HG03558 (cell line): ENCODE results near the gene MCU.
"Not testable (repeated sequence)": the region's sequence is repeated elsewhere in the genome, so short reads cannot be mapped to it uniquely, and the experiment has no call there.

ENCODE experiments used
- ATAC-seq: cut with Tn5 transposase; IDR thresholded peaks from one replicate; pipeline ENCODE4 v1.9.1; 2021; ENCODE audit warnings: moderate number of reproducible peaks; ENCODE audit not compliant: unreplicated experiment; ENCODE audit errors: extremely low read depth

MCU gene

DNA sequence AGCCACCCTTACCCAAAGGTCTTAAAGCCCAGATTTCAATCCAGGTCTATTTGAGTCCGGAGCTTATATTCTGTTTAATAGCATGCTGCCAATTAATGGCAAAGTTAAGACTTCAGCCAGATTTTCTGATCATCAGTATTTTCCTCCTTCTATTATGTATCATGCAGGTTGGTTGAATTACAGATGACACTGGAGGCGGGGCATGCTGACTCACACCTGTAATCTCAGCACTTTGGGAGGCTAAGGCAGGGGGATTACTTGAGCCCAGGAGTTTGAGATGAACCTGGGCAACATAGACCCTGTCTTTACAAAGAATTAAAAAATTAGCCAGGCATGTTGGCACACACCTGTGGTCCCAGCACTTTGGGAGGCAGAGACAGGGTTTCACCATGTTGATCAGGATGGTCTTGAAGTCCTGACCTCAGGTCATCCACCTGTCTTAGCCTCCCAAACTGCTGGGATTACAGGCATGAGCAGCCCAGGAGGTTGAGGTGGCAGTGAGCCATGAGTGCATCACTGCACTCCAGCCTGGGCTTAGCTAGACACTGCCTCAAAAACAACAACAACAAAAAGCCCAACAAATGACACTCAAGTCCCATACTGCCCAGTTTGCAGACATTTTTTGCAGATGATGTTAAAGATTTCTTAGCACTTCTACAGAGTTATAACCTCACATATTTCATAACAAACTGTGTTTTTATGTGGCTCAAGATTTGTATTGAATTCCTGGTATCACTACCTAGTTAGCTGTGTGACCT is 62.5 kb downstream of the MCU start:
- no peak for ATAC-seq

DNA sequence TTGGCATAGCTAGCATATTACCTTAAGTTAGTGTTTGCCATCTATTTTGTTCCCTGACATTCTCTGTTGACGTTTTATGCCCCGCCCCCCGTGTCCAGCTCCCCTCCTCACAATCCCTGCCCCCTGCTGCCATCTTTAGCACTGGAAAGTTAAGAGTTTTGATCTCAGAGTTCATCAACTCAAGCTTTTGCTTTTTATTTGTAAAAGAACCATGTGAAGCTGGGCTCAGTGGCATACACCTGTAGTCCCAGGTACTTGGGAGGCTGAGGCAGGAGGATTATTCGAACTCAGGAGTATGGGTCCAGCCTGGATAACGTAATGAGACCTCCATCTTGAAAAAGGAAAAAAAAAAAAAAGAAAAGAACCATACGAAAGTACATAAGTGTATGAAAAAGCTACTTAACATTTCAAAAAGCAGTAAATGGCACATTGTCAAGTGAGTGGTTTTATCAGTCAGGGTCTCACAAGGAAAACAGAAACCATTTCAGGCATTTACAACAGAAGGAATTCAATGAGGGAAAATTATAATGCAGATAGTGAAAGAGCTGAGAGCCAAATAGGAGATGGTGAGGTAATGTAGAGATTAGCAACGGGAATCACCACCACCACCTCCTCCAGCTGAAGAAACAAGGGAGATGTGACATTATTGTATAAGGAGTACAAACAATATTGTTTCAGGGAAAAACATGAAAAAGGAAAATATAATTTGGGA is 64.9 kb downstream of the MCU start:
- no peak for ATAC-seq

DNA sequence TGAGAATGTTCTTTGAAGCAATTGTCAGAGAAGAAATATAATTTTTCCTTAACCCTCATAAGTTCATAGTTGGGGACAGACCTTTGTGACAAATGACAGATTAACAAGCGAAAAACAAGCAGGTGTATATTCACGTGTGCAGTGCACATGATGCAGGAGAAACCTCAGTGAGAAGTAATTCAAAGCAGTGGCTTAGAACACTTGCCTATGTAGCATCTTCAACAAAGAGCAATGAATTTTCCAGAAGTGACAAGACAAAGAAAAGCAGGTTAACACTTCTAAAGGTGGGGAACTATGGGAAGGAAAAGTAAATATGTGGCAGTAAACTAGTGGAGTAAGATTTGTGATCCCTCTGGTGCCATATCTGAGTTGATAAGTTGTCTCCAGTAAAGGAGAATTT is 65.8 kb downstream of the MCU start:
- no peak for ATAC-seq

DNA sequence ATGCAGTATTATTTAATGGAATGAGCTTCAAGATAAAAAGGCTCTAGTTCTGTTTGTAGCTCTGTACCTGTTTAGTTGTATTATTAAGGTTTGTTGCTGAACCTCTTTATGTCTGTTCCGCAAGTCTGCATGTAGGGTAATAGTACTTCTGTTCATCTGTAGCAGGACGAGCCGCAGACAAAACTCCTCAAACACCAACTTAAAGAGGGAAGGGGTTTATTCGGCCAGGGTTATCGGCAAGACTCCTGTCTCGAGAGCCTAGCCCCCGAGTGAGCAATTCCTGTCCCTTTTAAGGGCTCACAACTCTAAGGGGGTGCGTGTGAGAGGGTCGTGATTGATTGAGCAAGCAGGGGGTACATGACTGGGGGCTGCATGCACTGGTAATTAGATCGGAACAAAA is 67.0 kb downstream of the MCU start:
- not testable (repeated sequence) for ATAC-seq

DNA sequence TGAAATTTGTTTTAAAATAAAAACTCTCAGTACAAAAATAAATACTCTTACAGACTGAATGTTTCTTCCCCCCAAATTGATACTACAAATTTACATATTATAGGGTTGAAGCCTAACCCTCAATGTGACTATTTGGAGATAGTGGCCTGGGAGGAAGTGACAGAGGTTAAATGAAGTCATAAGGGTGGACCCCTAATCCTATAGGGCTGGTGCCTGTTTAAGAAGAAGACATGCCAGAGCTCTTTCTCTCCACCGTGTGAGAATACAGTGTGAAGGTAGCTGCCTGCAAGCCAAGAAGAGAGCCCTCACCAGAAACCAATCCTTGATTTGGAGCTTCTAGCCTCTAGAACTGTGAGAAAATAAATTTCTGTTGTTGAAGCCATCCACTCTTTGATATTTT is 67.6 kb downstream of the MCU start:
- ATAC-seq, result no peak

DNA sequence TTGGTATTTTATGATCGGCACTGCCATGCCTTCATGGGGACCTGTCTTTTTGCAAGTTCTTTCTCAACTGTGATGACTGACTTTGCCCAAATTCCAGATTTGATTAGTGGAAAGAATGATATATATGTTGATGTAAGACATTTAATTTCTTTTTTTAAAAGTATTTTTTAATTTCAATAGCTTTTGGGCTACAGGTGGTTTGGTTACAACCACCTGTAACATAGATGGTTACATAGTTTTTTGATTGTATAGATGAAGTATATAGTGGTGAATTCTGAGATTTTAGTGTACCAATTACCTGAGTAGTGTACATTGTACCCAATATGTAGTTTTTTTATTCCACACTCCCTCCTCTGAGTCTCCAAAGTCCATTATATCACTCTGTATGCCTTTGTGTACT is 69.6 kb downstream of the MCU start:
- ATAC-seq, result no peak

DNA sequence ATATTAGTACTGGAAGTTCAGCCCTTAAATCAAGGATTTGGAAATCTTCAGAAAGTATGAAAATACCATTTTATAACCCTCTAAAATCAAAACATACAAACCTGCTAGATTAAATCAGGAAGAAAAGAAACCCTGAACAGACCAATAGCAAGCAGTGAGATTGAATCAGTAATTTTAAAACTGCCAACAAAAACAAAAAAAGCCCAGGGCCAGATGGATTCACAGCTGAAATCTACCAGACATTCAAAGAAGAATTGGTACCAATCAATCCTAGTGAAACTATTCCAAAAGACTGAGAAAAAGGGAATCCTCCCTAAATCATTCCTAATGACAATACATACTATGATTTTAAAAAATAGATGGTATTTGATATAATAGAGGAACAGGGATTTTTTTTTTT is 70.1 kb downstream of the MCU start:
- no peak for ATAC-seq

DNA sequence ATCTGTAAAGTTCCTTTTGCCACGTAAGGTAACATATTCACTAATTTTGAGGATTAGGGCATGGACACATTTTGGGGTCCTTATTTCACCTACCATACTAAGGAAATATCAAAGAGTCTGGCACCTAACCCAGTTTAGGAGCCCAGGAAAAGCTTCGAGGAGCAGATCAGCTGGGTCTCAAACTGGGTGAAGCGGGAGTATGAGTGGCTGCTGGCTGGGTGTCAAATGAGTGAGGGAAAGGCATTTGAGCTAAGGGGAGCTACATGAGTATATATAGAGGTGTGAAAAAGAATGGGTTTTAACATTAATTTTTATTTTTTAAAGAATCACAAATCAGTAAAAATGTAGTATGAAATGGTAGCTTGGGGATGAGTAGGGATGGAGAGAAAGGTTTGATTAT is 71.3 kb downstream of the MCU start:
- ATAC-seq, result no peak

DNA sequence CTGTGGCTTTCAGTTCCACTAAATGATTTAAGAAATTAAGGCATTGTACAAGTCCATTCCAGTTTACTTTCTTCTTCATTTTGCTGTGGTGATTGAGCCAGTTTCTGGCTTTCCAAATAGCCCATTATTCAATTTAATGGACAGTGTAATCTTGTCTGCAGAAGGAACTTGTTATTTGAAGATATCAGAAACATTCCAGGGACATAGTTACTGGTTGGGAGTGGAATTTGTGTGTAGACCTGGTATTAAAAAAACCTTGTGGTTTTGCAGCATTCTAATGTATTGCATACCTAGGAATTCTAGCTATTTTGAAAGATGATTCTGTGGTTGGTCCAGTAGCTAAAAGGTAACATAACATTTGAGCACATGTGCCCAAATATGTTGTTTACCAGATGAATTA is 72.2 kb downstream of the MCU start:
- no peak for ATAC-seq

DNA sequence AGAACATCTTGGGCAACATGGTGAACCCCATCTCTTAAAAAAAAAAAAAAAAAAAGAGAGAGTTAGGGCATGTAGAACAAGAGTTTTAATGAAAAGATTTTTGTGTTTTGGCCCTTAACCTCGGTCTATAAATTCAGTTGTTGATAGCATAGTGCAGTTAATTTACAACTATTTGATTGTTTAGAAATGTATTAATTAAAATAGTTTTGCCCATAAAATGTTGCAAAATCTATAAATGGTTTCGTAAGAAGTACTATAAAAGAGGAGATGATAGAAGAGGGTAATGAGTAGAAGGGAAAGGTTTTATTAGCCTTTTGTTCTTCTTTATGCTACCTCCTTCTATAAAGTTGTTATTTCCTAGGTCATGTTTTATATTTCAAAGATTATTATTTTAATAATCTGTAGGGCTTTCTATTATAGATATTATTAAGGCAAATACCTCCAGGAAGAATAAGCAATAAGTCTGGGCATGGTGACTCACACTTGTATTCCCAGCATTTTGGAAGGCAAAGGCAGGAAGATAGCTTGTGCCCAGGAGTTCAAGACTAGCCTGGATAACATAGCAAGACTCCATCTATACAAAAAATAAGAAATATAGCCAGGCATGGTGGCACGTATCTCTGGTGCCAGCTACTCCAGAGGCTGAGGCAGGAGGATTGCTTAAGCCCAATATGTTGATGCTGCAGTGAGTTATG is 73.3 kb downstream of the MCU start:
- no peak for ATAC-seq

DNA sequence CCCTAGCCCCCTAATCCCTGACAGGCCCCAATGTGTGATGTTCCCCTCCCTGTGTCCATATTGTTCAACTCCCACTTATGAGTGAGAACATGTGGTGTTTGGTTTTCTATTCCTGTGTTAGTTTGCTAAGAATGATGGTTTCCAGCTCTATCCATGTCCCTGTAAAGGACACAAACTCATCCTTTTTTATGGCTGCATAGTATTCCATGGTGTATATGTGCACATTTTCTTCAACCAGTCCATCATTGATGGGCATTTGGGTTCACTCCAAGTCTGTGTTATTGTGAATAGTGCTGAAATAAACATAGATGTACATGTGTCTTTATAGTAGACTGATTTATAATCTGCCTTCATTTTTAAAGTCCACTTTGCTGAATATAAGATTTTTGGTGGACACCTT is 79.3 kb downstream of the MCU start:
- not testable (repeated sequence) for ATAC-seq

DNA sequence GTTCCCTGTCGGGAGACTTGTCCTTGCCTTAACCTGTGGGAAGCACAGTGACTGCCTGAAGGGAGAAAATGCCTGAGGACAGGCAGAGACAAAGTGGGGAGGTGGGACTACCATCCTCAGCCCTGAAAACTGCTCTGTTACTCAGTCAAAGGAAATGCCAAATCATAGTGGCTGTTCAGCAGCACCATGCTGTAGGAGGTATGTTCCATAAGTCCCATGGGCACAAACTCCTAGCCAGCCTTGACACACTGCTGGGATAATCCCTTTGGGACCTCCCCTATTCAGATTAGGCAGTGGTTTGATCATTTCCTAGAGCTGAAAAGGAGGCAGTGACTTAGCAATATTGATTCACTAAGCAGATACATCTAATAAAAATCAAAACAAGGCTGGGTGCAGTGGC is 80.1 kb downstream of the MCU start:
- ATAC-seq, result no peak

DNA sequence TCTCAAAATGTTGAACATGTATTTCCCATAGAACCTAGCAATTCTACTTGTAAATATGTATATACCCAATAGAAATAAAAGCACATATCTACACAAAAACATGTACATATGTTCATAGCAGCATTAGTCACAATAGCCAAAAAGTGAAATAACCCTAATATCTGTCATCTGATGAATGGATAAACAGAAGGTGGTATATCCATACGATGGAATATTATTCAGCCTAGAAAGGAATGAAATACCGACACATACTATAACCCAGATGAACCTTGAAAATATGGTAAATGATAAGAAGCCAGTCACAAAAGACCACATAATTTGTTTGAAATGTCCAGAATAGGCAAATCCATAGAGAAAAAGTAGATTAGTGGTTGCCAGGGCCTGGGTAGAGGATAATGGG is 87.9 kb downstream of the MCU start:
- ATAC-seq, result no peak

DNA sequence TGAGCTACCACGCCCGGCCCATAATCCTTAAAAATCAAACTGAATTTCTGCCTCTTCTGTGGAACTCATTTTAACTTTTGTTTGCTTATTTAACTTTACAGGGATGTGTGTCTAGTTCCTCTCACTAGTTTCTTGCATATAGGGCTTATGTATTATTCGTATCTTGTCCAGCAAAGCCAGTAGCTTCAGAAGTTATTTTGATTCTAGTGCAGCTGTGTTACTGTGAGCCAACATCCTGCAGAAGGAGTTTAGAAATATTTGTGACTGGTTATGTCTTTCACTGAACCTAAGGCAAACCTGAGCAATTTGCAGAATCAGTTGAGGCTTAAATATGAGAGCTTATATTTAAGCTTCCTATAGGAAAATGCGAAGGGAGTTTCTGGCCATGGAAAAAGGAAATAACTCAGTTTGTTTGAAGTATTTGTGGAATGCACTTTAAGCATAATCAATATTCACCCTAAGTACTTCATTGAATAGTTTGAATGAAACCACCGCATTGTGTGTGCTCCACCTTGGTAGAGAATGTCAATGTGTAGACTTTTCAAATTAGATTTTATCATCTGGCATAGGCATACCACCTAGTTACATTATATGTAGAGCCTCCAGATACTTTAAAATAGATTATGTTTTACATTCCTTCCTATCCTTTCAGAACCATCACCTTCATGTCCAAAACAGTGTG is 90.8 kb downstream of the MCU start:
- ATAC-seq, result no peak

DNA sequence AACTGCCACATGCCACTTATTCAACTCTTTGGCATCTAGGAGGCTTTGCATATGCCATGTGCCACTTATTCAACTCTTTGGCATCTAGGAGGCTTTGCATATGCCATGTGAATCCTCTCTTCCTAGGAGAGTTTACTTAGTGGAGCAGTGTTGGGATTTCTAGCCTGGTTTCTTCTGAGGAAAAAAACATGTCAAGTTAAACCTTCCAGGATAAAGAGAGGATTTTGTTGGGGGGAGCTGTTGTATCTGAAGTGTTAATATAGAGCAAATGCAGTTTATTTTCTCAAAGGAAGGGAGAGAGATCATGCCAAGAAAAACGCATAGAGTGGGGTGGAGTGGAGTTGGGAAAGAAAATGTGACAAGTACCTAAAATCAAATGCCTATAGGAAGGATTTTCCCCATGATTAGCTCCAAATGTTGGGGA is 91.5 kb downstream of the MCU start:
- no peak for ATAC-seq

DNA sequence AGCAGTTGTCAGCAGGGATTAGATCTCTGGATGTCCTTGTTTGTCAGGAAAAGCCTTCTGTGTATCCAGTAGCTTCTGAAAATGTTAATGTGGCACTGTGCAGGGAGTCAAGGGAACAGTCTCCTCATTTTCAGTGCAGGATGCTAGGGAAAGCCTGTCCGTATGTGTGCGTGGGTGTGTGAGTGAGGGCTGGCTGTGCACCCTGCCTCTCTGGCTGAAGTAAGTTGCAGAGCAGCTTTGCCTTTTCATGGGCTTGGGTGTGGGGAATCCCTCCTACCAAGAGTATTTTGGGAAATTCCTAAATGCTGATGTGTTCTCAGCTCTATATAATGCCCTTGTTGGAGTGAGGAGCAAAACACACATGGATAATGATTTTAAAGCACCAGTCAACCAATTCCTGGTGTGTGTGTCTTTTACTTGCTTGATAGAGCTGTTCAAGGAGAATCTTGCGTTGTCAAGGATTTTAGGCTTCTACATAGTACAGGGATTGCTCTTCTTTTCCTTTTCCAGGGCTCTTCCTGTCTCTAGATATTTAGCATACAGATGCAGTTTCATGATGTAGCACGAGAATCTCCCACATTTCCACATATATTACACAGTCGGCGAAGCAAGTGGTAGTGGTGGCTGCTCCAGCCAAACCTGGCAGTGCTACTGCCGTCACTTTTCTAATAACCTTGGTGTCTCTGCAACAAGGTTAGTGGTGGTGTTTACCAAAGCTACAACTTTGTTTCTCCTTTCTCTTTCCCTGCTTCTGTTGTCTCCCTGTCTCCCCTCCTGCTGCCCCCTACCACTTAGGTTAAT is 92.8 kb downstream of the MCU start:
- no peak for ATAC-seq

DNA sequence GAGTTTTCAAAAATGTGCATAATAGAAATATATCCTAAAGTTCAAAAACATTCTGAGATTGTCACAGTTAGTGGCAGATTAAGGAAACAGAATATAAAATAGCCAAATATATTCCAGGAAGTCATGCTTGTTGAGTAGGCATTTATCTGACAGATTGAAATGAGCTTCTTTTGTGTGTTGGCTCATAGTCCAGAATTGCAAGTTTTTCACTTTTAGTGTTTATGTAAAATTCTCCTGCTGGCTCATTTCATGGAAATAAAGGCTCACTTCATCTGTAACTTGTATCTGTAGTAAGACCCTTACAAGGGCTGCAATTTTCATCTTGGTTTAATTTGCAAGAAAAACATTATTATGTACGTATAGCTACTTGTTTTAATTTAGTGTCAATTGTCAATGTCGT is 93.5 kb downstream of the MCU start:
- no peak for ATAC-seq

DNA sequence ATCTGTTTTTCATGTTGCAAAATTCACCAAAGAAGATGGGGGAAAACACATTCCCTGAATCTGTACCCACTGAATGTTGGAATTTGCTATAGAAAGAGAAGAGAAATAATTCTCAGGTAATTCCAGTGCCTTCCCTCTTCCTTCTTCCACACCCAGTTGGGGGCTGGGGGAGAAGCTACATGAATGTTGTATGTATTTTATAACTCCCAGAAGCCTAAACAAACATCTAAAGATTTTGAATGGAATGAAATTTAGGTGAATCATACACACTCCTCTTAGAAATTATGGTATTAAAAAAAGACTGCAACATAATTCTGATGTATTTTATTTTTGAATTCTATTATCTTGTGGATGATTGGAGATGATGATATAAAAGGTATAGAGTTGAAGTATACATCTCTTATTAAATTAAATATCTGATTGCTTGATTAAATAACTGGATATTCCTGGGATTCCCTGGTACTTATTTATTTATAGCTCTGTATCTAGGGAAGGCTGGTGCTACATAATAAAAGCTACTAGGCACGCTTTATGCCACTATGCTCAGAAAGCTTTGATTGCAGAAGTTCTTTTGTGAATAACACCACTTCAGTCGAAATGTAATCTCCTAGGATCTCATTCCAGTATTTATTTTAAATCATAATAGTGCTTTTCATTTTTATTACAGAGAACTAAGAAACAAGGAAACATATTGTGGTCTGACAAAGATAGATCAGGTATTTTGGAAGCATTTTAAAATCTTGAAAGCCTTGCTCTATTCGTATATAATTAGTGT is 98.5 kb downstream of the MCU start:
- ATAC-seq, result no peak

DNA sequence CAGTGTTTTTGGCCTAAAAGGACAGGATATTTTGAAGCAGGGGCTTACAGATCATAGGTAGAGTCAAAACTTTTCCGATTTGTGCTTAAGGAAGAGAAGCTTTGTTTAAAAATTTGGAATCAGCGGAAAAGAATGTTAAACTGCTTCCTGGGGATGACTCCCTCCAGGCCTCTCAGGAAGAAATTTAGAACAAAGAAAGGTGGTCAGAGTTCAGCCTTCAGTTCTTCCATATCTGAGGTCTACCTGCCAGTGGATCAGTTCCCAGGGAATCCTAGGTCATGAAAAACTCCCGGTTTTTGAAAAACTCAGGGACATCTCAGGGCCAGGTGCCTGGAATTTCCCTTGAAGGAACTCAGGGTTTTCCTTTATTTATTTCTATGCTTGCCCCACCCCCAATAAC is 100.3 kb downstream of the MCU start:
- no peak for ATAC-seq
